Gastroesophageal sphincter (tissue), 3 donors: ENCODE results near the gene POLR2L.

ENCODE experiments used
- CTCF ChIP-seq, 4 experiments: fragments of 200-600 bp in 2 of 4; fragments of 450-650 bp in 2 of 4; sonication (generic) in 1 of 4; IDR thresholded peaks; one replicate each; pipeline ENCODE4 v1.5.1; 2017 to 2019; ENCODE audit warnings: antibody characterized with exemption in 4 of 4, mild to moderate bottlenecking in 2 of 4, moderate library complexity in 2 of 4
- EP300 ChIP-seq: sonication (generic); formaldehyde crosslinking; IDR thresholded peaks from one replicate; pipeline ENCODE4 v1.6.1; 2017; ENCODE audit warnings: antibody characterized with exemption, mild to moderate bottlenecking
- POLR2A ChIP-seq, 2 donors: fragments of 450-650 bp; IDR thresholded peaks; one replicate each; pipeline ENCODE4 v1.6.1; 2017; ENCODE audit warnings: antibody characterized with exemption in 2 of 2, mild to moderate bottlenecking in 2 of 2, moderate library complexity in 1 of 2

- TF ChIP-seq CTCF (IDR thresholded peaks at IDR 0.05) (no peak), POLR2A (IDR thresholded peaks at IDR 0.05) (no peak), EP300 (no peak)
Measured at GRCh38 chr11:855796-856195, 13.5 kb upstream of the POLR2L start.
